ENCODE results near the gene AASDHPPT.

DNA sequence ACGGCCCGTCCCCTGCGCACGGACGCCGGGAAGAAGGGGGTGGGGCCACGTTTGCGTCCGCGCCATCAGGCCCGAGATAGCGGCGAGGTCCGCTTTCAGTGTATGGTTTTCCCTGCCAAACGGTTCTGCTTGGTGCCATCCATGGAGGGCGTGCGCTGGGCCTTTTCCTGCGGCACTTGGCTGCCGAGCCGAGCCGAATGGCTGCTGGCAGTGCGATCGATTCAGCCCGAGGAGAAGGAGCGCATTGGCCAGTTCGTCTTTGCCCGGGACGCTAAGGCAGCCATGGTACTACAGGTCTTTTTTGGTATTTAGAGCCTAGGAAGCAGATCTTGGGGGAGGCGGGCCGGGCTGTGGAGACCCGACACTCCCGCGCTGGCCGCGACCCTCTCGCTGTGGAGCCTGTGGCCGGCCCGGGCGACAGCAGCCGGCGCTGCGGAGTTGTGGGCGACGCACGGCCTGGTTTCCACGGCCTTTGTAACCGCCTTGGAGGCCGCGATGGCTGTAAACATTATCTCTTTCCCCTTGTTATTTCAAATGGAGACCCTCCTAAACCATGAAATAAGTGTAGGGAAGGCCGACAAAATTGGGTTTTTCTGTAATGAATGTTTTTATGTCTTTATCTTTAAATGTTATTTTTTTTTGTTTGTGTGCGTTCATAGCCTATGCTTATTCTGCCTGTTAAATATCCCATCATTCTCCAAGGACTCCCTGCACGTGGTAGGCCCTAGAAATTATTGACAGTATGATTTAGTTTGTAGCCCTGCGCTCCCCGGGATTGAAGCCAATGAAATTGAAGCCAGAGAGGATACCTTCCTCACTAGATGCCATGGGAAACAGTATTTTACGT, at the start of gene AASDHPPT:
- TF ChIP-seq, protein P1, sequence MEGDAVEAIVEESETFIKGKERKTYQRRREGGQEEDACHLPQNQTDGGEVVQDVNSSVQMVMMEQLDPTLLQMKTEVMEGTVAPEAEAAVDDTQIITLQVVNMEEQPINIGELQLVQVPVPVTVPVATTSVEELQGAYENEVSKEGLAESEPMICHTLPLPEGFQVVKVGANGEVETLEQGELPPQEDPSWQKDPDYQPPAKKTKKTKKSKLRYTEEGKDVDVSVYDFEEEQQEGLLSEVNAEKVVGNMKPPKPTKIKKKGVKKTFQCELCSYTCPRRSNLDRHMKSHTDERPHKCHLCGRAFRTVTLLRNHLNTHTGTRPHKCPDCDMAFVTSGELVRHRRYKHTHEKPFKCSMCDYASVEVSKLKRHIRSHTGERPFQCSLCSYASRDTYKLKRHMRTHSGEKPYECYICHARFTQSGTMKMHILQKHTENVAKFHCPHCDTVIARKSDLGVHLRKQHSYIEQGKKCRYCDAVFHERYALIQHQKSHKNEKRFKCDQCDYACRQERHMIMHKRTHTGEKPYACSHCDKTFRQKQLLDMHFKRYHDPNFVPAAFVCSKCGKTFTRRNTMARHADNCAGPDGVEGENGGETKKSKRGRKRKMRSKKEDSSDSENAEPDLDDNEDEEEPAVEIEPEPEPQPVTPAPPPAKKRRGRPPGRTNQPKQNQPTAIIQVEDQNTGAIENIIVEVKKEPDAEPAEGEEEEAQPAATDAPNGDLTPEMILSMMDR (conservative IDR thresholded peaks at IDR 0.05 in 1 of 2, IDR thresholded peaks at IDR 0.05 in 1 of 2; ENCODE audit: extremely low read depth in 1 of 2, insufficient read depth in 1 of 2, low read depth in 1 of 2, low read length in 2 of 2): peak in 1 of 2 donors; percentile 10
- TF ChIP-seq EZH2 (IDR thresholded peaks at IDR 0.05; ENCODE audit: borderline replicate concordance, low read length): no peak

All from mammary epithelial cell (primary cell).